Activated CD8-positive, alpha-beta memory T cell treated with anti-CD3 and anti-CD28 coated beads, Interleukin-2, amount 50 U/mL, for 4 hours (primary cell): ENCODE data around the gene MAPK1IP1L.
A peak's percentile ranks its signal among the peaks of the same experiment; 100 is the strongest.
"Not testable (repeated sequence)": the region's sequence is repeated elsewhere in the genome, so short reads cannot be mapped to it uniquely, and the experiment has no call there.

ENCODE experiments used
- DNase-seq: peaks from one replicate; pipeline ENCODE4 v3.0.0-alpha.2; 2020

Gene MAPK1IP1L

GRCh38 chr14:55051423-55052268 is at the start of gene MAPK1IP1L:
MAPK1IP1L (plus strand) TSS chr14:55051647; CDS start chr14:55061684, 10,037 bp downstream.
- peak; percentile 90 for DNase-seq

DNA sequence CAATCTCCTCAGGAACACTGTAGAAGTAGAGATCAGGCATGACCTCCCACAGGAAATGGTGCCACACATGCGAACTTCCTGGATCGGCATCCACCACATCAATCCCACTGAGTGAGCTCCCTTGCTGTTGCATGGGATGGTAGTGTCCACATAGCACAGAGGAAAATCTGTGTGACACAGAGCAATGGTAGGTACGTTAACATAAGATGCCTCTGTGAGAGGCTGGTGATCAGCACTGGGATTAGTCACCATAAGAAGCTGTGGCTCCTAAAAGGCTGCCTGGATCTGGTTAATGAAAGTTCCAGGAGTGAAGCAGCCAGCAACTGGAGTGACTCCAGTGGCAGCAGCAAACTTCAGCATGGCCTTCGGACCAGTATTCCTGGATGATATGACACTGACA is 46.4 kb upstream of the MAPK1IP1L start:
- no peak for DNase-seq

DNA sequence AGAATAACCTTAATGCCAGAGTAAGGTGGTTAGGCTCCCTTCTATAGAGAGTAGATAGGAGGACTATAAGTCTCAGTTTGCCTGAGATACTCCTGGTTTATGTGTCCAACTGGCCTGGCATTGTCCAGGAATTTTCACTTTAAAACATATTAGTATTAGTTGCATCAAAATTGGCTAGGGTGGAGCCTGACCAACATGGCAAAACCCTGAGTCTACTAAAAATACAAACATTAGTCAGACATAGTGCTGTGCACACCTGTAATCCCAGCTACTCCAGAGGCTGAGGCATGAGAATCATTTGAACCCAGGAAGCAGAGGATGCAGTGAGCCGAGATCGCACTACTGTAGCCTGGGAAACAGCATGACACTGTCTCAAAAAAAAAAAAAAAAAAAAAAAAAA is 36.4 kb upstream of the MAPK1IP1L start:
- no peak for DNase-seq

DNA sequence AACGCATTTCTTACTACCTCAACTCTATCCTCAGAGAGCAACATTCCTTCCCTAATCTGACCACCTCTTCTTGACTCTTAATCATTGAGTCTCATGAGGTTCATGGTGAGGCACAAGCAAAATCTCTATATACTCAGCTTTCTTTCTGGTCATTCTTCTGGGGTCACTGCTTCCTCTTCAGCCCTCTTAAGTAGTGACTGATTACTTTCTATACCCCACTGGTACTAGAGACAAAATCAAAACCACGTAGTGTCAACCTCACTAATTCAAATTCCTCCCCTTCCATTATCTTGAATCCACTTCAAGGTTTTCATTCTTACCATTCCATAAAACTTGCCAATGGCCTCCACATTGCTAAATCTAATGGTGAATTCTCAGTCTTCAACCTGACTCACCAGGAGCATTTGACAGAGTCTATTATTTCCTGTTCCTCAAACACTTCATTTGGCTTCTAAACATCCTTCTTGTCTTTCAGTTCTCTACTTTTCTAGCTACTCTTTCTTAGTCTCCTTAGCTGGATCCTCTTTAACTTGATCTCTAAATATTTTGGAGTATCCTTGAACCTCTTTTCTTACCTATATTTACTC is 31.4 kb upstream of the MAPK1IP1L start:
- DNase-seq: no peak

DNA sequence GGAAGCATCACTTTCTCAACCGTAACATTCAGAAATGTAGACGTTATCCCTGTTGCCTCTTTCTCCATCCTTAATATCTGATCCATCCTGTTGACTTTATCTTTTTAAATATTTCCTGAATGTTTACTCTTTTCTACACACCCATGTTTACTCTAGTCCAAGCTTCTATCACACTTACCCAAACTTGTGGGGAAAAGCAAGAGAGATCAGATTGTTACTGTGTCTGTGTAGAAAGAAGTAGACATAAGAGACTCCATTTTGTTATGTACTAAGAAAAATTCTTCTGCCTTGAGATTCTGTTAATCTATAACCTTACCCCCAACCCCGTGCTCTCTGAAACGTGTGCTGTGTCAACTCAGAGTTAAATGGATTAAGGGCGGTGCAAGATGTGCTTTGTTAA is 27.1 kb upstream of the MAPK1IP1L start:
- DNase-seq: not testable (repeated sequence)

DNA sequence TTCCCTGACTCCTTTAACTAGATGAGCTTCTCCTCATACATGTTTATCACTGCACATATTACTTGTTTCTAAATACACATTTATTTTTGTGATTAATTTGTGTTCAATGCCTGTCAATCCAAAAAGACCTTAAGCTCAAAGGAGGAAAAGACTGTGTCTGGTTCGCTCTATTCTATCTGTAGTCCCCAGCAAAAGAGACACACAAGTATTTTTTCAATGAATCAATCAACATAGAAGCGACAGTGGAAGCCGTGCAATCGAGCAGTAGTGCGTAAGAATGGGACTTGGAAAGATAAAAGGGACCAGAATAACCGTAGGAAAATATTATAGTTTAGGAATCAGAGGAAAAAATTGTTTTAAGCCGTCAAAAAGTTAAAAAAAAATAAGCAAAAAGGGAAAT is 25.5 kb upstream of the MAPK1IP1L start:
- DNase-seq: no peak

GRCh38 chr14:55026441-55026792 is 25.0 kb upstream of the MAPK1IP1L start:
- no peak for DNase-seq

GRCh38 chr14:55026793-55027561 is 24.5 kb upstream of the MAPK1IP1L start, which contains the start of the genes SOCS4 and WDHD1:
SOCS4 (plus strand) TSS chr14:55027236; CDS start chr14:55043042, 15,806 bp downstream.
WDHD1 (minus strand) TSS chr14:55027099; CDS start chr14:55026787, 312 bp downstream.
- peak; percentile 97 for DNase-seq

GRCh38 chr14:55028066-55028465 is 23.4 kb upstream of the MAPK1IP1L start:
- DNase-seq: no peak

- DNase-seq: no peak
These were observed 23.0 kb upstream of the MAPK1IP1L start for GRCh38 chr14:55028476-55028875.

DNA sequence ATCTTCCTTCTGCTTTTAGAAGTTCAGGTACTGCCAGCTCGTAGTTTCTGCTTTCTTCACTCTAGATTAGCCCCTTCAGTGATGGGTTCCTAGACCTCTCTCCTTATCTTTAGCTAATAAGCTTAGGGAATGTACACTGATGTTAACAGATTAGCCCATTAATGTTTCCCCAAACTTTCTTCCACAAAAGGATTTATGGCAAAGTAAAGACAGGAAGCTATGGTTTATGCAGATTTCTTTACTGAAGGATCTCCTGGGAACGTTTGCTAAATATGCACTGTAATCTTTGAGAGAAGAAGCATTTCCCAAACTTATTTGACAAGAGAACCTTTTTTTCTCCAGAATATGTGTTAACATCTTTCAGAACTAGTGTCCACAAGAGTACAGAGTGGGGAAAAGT is 20.3 kb upstream of the MAPK1IP1L start:
- no peak for DNase-seq

DNA sequence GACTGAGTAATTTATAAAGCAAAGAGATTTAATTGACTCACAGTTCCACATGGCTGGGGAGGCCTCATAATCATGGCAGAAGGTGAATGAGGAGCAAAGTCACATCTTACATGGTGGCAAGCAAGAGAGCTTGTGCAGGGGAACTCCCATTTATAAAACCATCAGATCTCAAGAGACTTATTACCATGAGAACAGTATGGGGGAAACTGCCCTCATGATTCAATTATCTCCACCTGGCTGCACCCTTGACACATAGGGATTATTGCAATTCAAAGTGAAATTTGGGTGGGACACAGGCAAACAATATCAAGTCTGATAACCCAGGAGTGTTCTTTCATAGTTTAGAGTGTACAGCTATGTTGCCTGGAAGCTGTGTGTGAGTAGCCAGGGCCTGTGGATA is 13.5 kb upstream of the MAPK1IP1L start:
- DNase-seq: not testable (repeated sequence)

DNA sequence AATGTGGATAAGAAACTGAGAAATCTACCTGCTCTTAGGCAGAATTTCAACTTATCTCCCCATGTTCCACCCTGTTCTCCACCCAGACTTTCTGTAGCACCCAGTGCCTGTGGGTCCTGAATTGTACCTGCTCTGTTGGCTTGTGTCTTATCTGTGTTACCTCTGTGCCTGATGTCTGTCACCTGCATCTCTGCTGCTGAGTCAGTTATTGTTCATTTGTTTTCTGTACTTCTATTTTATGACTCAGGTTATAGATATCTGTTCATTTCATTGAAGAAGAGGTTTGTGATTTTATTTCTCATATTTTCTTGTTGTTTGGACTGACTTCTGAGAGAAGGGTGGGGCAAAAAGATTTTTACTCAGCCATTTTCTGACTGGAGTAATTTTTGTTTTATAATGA is 12.7 kb upstream of the MAPK1IP1L start:
- DNase-seq: no peak

DNA sequence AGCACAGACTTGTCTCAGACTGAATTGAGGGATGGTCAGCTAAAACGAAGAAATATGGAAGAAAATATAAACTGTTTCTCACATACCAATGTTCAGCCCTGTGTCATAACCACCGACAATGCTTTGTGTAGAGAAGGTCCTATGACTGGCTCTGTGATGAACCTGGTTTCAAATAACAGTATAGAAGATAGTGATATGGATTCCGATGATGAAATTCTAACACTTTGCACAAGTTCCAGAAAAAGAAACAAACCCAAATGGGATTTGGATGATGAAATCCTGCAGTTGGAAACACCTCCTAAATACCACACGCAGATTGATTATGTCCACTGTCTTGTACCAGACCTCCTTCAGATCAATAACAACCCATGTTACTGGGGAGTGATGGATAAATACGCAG is 7.9 kb upstream of the MAPK1IP1L start:
- DNase-seq: no peak

GRCh38 chr14:55045087-55045486 is 6.4 kb upstream of the MAPK1IP1L start:
- no peak for DNase-seq

- DNase-seq: no peak
These were observed 4.0 kb upstream of the MAPK1IP1L start for GRCh38 chr14:55047301-55048053.

DNA sequence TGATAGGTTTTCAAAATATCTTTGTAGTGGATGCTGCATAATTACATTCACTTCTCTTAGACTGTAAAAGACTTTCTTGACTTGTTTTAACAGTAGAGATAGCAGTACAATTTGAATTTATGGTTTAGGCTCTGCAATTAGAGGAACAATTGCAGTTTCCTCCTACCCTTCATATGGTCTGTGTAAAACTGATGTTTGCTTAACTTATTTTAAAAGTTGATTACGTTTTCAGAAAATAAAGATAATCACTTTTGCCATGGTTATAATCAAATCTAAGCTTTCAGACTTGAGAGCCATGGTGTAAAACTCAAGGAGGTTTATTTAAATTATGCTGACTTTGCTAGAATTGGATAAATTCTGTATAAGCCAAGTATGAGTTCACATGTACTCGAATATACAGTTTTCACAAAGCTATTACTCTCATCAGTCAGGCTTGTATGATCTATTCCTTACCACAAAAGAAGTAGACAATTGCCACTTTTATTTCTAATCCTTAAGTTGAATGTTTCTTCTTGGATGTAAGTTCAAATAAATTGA is 2.5 kb upstream of the MAPK1IP1L start:
- no peak for DNase-seq

DNA sequence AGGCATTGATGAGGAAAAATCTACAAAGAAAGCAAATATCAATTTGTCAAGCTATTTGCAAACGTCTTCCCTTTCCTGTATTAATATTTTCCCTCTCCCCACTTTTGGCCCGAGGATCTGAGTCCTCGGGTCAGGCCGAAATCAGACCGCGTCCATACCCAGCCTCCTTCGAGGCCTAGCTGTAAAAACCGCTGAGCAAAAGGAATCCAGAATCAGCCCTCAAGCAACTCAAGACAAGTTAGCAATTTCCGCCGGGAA is 353 bp upstream of the MAPK1IP1L start:
- no peak for DNase-seq

DNA sequence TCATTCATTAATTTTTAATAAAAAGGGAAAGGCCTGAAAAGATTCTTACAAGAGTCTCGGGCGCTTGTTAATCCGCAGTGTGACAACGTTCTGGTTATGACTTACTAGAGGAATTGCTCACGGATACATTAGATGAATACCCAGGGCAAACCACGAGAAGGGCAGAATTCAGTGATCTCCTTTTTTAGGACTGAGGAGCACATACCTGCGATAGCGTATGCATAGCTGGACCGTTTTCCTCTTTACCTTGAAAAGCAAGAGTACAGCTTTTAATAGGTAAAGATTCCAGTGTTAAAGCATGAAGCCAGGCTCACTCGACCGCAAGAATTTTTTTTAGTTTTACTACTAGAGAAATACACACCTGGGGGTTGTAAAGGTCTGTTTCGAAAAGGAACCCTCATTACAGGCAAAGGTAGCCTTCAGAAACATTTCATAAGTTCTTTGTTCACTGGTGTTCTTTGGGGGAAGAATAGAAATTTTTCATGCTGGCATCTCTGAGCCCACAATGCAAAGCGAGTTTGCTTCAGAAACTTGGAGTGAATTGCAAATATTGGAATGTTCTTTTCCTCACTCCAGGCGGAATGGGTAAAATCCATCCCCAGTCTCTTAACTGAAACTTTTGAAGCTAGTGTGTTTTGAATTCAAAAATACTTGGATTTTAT is 953 bp downstream of the MAPK1IP1L start:
- no peak for DNase-seq

- DNase-seq: no peak
These were observed 1.6 kb downstream of the MAPK1IP1L start for GRCh38 chr14:55053018-55053417.

DNA sequence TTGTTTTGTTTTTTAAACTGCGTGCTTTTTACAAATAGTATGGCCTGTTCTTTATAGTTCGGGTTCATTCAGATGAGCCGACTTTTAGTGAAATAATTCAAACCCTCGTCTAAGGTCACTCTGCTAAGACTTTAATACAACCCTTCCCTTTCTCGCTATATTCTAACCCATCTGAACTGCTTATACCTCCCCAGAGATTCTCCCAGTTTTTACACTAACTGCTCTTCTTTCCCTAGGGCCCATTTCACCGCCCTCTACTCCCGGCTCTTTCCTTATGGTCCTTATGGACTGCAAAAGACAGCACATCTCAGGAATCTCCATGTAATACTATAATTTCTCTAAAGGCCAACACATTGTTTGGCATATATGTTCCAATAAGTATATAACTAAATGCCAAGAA is 2.1 kb downstream of the MAPK1IP1L start:
- DNase-seq: no peak

DNA sequence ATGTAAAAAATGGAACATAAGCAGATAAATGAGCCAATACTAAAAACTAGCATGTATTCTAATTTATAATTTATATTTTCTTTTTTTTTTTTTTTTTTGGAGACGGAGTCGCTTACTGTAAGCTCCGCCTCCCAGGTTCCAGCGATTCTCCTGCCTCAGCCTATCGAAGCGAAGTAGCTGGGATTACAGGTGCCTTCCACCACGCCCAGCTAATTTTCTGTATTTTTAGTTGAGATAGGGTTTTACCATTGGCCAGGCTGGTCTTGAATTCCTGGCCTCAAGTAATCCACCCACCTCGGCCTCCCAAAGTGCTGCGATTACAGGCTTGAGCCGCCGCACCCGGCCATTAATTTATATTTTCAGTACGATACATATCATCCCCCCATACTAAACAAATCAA is 2.7 kb downstream of the MAPK1IP1L start:
- DNase-seq: no peak
